HG03039 (cell line): ENCODE results near the gene LILRA5.
"Not testable (repeated sequence)": the region's sequence is repeated elsewhere in the genome, so short reads cannot be mapped to it uniquely, and the experiment has no call there.

Experiments
- ATAC-seq: cut with Tn5 transposase; IDR thresholded peaks from one replicate; pipeline ENCODE4 v1.9.1; 2021; ENCODE audit warnings: mild to moderate bottlenecking, moderate library complexity; ENCODE audit not compliant: unreplicated experiment

LILRA5 gene

DNA sequence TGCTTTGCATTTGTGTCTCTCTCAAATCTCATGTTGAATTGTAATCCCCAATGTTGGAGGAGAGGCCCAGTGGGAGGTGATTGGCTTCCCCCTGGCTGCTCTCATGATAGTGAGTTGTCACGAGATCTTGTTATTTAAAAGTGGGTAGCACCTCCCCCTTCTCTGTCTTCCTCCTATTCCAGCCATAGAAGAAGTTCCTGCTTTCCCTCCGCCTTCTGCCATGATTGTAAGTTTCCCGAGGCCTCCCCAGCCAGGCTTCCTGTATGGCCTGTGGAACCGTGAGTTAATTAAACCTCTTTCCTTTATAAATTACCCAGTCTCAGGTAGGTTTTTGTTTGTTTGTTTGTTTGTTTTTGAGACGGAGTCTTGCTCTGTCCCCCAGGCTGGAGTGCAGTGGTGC, 22.2 kb upstream of the LILRA5 start:
- ATAC-seq: no peak

GRCh38 chr19:54333586-54334298, 20.8 kb upstream of the LILRA5 start:
- no peak for ATAC-seq

DNA sequence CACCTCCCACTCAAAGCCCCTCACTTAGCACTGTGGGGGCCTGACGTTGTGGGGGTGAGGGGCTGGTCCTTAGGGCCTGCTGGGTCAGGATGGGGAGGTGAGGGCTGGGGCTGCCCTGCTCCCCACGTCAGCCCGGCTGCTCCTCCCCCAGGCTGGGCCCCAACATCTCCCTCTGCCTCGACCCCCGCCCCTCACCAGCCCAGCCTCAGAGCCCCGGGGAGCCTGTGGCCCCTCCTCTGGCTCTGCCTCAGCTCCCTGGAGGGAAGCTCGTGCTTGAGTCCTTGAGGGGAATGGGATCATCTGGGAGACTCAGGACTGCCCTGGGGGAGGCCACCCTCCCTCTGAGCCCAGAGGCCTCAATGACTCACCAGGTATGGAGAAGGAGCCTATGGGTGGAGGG, 19.2 kb upstream of the LILRA5 start:
- ATAC-seq: no peak

- ATAC-seq: no peak
These were observed 18.7 kb upstream of the LILRA5 start for GRCh38 chr19:54331626-54332025.

GRCh38 chr19:54329476-54330165, 16.7 kb upstream of the LILRA5 start:
- ATAC-seq: no peak

- ATAC-seq: not testable (repeated sequence)
These were observed 15.8 kb upstream of the LILRA5 start for GRCh38 chr19:54328781-54329180.

- no peak for ATAC-seq
These were observed 12.7 kb upstream of the LILRA5 start for GRCh38 chr19:54325631-54326030.

DNA sequence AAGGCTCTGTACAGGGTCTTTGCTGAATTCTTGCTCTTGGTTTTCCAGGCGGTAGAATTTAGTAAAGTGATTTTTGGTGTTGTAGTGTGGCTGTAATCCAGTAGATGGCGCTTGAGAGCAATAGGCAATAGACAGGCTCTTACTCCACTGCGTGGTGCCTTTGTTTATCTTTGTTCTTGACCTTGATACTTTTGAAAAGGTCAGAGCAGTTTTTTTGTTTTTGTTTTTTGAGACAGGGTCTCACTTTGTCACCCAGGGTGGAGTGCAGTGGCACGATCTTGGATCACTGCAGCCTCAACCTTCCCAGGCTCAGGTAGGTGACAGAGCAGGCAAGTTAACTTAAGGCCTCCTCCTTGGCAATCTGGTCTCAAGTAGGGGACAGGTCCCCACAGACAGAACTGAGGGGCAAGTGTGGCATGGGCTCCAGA, 12.2 kb upstream of the LILRA5 start:
- no peak for ATAC-seq

DNA sequence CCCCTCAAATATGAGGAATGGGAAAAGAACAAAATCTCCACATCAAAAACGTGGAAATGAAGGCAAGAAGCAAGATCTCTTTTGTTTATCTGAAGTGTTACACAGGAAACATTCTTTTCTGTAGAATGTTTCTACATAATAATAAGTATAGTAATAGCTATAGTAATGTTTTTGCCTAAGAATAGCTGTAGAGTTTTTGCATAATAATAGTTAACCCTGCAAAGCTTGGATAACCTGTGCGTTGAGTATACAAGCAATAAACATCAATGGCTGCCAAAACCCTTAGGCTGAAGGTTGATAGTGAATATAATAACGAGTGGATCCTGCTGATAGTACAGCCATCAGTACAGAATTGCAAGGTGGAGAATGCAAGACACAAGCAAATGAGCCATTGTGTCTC, 11.1 kb upstream of the LILRA5 start:
- no peak for ATAC-seq

DNA sequence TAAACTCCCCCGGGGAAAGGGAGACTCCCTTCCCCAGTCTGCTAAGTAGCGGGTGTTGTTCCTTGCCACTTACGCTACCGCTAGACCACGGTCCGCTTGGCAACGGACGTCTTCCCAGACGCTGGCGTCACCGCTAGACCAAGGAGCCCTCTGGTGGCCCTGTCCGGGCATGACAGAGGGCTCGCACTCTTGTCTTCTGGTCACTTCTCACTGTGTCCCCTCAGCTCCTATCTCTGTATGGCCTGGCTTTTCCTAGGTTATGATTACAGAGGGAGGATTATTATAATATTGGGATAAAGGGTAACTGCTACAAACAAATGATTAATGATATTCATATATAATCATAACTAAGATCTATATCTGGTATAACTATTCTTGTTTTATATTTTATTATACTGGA, 10.0 kb upstream of the LILRA5 start:
- ATAC-seq: not testable (repeated sequence)

GRCh38 chr19:54322295-54322694, 9.3 kb upstream of the LILRA5 start:
- ATAC-seq: not testable (repeated sequence)

GRCh38 chr19:54319892-54320670, 7.1 kb upstream of the LILRA5 start:
- ATAC-seq: no peak

- ATAC-seq: no peak
These were observed 6.1 kb upstream of the LILRA5 start for GRCh38 chr19:54319049-54319448.

GRCh38 chr19:54317965-54318240, 4.9 kb upstream of the LILRA5 start:
- ATAC-seq: no peak

DNA sequence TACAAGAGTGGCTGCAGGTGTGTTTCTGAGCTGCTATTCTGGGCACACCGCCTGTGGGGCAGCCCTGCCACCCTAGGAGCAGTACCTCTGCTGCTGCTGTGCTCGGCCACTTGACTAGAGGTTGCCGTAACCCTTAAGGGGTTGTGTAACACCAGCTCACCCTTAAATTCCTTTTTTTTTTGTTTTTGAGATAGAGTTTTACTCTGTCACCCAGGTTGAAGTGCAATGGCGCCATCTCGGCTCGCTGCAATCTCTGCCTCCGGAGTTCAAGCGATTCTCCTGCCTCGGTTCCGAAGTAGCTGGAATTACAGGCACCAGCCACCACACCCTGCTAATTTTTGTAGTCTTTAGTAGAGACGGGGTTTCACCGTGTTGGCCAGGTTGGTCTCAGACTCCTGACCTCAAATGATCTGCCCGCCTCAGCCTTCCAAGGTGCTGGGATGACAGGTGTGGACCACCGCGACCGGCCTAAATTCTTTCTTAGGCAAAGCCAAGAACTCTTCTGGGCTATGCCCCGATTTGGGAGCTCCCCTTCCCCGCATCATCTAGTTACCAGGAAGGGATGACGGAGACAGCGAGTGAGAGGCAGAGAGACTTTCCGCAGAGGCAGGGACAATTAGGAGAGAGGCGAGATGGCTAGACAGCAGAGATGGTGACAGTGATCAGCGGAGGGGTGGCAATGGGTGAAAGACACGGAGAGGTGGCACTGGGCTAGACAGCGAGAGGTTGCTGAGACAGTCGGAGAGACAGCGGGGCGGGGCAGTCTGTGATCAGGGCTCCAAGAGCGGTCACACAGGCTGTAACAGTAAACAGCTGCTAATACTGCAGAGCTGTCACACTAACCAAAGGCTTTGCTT, 4.4 kb upstream of the LILRA5 start:
- no peak for ATAC-seq

DNA sequence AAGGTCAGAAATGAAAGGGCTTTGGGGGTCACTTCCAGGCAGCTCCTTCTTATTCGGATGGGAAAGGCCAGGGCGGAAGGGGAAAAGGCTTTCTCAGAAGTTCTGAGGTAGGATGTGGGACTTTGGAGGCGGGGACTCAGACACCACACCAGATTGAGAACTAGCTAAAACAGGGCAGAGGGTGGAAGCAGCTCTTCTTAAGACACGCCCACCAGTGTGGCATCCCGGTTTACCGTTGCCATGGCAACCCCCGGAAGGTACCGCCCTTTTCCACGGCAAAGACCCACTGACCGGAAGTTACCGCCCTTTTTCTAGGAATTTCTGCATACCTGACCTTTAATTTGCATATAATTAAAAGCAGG, 3.8 kb upstream of the LILRA5 start:
- no peak for ATAC-seq

DNA sequence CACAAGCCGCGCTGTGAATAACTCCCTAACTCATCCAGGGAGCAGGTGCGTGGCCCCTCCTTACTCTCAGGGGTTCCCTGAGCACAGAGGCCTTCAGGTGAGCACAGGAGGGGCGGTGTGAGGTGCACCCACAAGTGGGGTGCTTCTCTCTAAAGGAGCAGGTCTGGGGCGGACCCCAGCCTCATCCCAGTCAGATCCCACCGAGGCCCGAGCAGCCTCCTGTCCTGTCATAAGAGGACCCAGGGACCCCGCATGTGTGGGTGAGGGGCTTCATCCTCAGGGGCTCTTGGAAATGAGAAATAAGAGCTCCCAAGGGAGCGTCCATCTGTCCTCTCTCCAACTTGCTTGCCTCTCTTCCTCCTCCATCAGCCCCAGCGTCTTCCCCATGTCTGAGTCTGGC, 3.0 kb upstream of the LILRA5 start:
- no peak for ATAC-seq

GRCh38 chr19:54312011-54312410, 955 bp downstream of the LILRA5 start:
- no peak for ATAC-seq

DNA sequence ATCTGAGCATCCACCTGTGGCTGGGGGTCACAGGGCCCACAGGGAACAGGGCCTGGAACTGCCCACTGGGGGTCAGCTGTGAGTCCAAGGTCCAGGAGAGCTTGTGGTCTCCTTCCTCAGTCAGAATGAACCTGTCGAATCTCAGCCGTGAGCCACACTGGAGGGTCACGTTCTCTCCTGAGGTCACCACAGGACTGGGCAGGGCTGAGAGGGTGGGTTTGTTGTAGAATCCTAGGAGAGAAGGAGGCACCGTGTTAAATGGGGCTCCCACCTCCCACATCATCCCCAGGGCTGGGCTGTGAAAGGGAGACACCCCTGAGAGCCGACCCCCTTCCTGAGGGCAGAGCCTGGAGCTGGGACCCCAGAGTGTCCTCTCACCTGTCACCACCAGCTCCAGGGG, 1.5 kb downstream of the LILRA5 start:
- no peak for ATAC-seq

DNA sequence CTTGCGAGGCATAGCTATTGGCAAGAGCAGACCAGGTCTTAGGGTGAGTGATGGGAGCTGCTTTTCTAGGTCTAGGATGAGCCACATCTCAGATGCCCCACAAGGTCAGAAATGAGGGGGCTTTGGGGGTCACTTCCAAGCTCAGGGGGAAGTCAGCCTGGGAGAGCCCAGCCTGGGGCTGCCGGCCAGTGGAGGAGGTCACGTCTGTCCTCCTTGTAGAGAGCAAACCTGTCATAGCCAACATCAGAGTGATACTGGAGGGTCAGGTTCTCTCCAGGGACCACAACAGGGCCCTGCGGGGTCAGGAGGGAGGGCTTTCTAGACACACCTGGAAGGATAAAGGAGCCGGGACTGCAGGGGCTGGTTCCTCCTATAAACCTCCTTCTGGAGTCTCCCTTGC, 2.4 kb downstream of the LILRA5 start:
- ATAC-seq: no peak

GRCh38 chr19:54309811-54310210, 3.2 kb downstream of the LILRA5 start:
- no peak for ATAC-seq
